NCI-H2081 (cell line): ENCODE measurements around the gene ARMH1.
"Not testable (repeated sequence)": the region's sequence is repeated elsewhere in the genome, so short reads cannot be mapped to it uniquely, and the experiment has no call there.

ENCODE experiments used
- DNase-seq, 2 experiments: peaks; one replicate each; lab custom pipeline; 2025; lab: John Stamatoyannopoulos, UW

ARMH1 gene

DNA sequence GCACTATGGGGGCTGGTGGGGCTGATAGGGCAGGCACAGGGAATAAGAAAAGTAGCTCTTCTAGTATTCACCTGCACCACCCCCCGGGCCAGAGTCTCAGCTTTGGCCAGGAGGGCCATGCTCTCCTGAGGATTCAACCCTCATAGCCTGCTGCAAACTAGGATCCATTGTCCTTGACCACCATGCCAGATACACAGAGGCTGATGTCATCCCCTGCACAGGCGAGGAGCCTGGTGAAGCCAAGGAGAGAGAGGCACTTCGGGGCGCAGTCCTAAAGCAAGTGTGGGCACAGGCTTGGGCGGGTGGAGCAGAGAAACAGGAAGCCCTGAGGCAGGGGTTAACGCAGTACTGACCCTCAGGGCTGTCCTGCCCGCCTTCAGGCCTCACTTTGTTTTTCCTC lies 29.7 kb upstream of the ARMH1 start:
- DNase-seq, result no peak

DNA sequence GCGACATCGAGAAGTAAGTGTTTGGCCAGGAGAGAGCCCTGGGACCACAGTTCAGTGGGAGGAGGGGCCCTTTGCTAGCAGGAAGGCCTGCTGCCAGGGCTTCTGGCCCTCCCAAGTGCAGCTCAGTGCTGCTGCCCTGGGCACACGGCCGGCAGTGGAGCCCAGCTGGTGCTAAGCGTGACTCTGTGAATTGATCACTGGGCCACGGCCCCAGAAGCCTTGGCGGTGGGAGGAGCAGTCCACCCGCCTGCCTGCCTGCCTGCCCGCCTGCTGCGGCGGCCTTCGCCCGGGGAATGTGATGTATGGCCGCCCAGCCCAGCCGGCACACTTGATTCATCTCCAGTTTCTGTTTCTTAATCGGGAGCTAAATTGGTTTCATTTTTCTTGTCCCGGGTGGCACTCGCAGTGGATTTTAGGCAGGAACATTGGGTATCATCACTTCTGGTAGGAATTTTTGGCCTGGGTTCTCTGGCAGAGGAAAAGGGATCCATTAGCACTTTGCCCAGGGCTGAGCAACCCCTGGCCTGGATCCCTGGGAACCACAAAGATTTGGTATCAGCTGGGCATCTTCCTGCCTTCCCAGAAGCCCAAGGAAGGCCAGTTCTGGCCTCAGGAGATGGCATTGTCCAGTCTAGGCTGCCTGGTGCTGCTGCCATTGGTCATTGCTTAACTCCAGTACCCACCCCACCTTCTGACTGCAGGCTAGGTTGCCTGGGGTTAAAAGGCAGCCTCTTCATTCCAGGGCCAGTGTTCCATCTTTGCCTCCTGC lies 28.9 kb upstream of the ARMH1 start:
- no peak for DNase-seq

DNA sequence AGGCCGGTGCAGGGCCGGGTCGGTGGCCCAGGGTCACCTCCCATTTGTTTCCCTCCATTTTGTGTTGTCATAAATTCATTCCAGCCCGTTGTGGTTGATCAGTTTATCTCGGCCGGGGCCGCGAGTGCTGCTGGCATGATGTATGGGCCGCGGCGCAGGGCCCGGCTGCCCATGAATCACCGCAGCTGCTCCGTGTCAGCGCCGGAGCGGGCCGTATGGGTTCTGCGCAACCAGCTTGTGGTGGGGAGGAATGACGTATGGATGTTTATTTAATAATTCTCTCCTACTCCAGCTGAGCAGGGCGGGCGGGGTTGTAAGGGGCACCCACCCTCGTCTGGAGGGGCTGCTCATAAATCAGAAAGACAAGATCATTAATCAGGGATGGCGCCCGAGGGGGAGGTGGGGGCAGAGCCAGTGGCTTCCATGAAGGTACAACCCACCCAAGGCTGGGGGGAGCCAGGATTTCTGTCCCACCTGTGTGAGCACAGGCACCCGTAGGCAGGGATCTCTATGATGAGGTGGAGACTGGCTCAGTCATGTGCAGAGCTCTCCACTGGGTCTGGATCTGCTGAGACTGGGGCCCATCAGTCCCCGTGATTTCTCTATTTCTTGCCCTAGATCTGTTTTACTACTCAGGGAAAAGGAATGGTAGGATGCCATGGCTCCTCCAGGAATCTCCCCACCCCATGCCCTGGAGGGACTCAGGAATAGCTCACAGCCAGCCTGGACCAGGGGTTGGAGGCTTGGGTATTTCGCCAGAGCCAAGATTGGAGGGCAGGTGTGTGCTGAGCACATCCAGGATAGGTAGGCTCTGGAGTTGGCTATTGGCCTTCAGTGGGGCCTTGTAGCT lies 28.0 kb upstream of the ARMH1 start:
- no peak for DNase-seq

DNA sequence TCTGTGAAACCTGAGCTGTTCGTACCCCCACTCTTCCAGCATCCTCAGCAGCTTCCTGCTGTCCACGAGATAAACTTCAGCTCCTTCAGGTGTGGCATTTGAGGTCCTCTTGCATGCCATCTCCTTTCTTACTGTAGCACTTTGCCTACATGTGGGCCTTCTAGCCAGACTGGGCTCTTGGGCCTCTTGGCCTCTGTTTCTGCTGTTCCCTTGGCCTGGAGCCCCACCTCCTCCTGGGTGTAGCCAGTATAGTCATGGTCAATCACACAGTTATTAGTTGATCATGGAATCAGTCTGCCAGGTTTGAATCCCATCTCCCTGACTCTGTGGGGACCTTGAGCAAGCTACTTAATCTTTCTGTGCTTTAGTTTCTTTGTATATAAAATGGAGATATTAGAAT lies 26.6 kb upstream of the ARMH1 start:
- DNase-seq, result no peak

DNA sequence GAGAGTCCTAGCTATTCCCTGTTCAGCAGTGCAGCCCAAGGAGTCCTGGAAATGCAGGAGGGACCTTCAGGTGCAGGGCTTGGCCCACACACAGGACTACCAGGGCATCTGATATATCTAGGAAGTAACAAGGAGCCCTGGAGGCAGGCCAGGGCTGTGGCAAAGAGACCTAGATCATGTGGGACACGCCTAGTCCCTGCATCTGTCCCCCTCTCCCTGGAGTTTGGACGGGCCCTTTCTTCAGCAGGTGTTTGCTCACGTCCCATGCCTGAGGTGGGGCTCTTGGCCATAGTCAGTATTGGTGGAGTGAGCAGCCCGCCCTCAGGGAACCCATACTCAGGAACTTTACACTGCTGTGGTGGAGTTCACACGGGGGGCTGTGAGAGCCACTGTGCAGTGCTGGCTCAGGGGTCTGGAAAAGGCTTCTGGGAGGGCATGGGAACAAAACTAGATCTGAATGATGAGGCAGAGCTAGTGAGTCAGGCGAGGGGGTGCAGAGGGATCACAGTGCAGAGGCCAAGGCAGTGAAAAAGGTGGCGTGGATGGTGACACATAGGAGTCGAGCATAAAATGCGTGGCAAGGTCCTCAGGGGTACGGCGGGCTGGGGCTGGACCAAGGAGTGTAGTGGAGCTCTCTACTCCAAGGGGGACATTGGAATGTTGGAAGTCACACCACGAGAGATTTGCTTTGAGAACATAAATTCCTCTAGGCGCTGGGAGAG lies 25.8 kb upstream of the ARMH1 start:
- DNase-seq, result no peak

DNA sequence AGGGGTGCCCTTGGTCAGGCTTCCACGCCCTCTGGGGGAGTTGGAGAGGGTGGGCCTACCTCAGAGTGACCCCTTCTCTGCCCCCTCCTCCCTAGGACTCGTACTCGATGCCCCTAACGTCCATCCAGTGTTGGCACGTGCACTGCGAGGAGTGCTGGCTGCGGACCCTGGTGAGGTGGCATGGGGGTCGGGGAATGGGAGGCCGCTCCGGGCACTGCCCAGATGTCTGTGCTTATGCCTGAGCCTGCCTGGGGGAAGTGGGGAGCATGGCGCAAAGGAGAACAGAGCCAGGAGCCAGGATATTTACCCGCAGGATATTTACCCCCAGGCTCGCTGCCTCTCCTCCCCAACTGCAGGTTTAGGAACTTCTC lies 24.7 kb upstream of the ARMH1 start:
- no peak for DNase-seq

DNA sequence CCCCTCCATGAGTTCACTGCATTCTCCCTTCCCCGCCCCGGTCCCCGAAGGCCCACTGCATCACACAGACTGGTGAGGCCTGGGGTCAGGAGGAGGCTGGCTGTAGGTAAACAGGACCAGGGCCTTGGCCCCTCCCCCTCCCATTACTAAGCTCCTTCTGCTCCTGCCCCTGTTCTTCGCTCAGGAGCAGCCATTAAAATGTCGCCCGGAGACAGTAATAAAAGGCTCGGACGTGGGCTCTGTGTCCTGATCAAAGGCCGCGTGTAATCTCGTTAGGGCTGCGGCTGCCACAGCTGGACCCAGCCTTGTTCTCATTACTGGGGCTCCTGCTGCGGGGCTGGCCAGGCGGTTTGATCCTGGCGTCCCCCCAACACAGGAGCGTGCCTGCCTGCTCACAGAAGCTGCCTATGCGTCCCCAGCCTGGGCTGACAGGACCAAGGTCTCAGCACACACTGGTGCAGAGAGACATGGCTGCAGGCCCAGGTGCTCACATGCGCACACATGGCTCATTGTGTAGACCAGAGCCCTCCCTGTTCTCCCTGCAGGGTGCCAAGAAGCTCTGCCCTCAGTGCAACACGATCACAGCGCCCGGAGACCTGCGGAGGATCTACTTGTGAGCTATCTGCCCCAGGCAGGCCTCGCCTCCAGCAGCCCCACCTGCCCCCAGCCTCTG lies 24.2 kb upstream of the ARMH1 start:
- peak; percentile 68 to 81 for DNase-seq

DNA sequence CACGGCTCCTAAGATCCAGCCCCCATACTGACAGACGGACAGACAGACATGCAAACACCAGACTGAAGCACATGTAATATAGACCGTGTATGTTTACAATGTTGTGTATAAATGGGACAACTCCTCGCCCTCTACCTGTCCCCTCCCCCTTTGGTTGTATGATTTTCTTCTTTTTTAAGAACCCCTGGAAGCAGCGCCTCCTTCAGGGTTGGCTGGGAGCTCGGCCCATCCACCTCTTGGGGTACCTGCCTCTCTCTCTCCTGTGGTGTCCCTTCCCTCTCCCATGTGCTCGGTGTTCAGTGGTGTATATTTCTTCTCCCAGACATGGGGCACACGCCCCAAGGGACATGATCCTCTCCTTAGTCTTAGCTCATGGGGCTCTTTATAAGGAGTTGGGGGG lies 23.4 kb upstream of the ARMH1 start:
- DNase-seq, result no peak

DNA sequence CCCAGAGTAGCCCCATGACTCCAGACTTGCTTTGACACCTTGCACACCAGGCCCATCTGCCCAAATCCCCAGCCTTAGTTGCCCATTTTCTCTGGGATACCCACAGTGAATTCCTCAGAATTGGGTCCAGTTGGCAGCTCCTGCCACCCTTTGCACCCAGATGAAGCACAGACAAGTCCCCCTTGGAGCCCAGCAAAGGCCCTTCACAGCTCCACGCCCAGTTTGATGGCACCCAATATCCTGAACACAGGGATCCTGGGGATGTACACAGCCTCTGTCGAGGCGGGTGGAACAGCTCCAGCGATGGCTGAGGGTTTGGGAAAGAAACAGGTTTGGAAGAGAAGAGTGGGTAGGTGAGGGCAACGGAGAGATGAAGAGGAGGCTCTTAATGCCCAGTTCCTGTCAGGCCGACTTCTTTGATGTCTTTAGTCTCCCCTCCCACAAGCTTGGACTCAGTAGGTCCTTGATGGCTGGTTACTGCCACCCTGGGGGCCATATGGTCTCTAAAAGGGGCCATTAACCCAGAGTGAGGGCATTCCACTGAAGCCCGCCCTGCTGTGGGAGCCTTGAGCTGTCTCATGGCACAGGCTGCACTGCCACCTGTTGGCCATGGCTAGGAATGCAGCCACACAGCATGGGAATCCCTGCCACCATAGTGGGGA lies 21.9 kb upstream of the ARMH1 start:
- peak; percentile 82 to 86 for DNase-seq

DNA sequence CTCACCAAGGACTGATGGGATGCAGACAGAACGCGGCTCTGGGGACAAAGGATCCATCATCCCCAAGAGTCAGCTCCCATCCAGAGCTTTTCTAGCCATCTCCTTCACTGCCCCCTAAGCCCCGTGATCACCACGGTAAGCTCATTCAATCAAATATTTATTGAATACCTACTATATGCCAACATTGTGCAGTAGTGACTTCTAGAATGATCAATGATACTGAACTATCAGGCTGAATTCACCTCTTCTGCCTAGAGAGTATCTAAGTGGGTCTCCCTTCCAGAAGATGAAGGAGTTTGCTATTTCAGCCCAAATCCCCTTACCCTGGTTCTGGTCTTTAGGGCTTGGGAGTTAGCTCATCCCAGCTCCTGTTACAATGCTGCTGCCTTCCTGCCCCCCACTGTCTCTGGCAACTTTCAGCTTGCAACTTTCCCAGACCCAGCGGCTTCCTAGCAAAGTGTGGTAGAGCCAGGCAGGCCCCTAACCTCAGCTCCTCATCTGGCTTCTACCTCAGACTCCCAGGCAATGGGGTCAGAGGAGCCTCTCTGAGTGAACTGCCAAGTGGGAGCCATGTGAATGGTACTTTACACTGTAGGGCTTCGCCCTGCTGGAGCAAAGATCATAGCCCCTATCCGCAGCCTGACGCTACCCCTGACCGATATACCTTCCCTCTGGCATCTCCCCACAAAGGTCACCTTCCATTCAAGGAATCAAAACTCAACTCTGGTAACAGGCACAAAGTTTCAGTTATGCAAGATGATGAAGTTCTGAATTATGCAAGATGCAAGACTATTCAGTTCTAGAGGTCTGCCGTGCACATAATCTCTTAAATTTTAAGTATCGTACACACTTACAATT lies 21.2 kb upstream of the ARMH1 start:
- no peak for DNase-seq

DNA sequence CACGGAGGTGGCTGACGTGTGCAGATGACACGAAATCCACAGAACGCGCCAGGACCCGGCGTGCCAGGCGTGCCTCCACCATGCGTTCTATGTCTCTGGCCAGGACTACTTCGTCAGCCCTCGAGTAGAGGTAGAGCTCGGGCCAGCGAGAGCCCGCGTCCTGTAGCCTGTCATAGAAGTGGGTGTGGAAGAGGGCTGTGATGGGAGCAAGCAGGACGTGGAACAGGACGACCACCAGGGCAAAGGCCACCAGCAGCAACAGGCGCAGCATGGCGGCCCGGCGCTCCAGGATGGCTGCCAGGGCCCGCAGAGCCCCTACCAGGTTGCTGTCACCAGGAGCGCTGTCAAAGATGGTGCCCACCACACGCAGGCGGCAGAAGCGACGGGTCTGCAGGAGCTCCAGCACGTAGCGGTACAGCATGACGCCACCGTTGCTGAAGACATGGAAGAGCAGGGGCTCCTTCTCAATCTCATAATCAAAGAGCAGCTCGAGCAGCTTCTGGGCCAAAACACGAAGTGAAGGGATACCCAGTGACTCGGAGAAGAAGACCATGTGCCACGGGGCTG lies 19.8 kb upstream of the ARMH1 start:
- DNase-seq, result no peak

DNA sequence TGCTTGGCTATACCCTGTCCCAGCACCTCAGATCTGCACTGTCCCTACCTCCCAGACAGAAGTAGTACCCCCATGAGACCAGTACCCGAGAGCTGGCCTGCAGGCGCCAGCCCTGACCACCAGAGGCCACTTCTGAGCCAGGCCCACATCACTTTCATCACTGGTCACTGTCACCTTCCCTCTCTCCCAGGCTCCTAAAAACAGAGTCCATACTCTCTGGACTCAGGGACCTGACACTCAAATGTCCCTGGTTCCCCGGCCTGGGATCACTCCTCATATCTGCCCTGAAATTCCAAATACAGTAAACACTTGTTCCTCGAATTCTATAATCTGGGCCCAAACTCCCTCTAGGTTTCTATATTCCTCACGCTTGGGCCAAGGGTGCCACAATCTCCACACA lies 18.9 kb upstream of the ARMH1 start:
- peak; percentile 22 to 25 for DNase-seq

DNA sequence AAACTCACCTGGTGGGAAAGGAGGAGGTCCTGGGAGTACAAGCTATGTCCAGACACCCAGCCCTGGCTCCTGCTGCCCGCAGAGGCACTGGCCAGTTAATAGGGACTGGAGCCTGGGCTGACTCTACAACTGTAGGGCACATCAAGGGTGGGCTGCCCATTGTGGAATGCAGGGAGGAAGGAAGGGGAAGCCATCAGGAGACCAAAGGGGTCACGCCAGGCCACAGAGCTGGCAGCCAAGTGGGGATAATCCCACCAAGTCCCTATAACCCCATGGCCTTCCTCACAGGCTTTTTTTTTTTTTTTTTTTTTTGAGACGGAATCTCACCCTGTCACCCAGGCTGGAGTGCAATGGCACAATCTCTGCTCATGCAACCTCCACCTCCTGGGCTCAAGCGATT lies 14.9 kb upstream of the ARMH1 start:
- DNase-seq, result no peak

DNA sequence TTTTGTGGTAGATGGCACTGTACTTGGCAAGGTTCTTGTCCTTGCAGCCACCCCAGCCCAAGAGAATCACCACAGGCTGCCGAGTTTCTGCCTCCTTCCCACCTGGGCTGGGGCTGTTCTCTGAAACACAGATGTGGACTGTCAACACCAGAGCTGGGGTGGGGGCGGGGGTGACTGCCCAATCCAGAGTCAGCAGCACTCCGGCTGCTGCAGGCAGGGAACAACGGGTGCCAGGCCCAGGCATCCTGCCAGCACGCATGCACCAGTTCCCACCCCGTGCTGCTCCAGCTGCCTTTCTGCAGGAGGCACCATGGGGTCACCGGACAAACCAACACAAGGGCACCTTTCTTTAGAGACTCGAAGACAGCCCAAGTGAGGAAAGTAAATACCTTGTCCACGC lies 14.3 kb upstream of the ARMH1 start:
- peak; percentile 82 to 88 for DNase-seq

DNA sequence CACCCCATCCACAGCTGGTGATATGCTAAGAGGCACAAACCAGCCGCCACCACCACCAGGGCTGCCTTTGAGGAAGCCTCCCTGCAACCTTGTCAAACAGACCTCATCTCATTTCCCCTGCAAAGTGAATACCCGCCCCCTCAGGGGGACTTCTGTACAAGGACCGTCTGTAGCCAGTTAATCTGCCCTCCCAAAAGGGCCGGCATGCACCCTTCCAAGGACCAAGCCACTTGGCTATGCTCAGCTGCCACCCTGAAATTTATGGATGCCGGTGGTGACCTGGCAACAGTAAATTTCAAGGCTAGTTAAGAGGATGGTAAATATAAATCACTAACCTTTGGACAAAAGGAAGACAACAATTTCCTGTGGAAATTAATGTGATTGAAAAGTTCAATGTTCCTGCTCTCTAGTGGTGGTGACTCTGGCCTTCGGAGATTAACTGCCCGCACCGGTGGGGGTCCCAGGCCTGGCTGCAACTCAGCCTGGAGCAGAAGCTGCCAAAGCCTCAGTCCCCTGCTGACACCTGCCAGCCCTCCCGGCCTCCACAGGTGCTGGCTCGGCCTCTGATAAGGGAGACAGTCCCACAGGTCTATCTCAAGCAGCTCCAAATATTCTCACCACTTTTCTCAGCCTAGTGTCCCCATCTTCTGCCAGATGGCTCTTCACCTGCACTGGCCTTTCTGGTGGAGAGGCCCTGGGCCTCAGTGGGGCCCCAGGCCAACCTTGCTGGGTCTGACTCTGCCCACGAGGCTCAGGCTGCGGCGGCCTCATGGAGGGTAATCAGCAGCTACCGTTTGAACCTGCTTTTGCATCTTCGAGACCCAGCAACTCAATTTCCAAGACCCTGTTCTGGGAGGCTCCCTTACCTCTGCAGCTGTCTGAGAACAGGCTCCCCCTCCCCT lies 12.5 kb upstream of the ARMH1 start:
- DNase-seq, result no peak

DNA sequence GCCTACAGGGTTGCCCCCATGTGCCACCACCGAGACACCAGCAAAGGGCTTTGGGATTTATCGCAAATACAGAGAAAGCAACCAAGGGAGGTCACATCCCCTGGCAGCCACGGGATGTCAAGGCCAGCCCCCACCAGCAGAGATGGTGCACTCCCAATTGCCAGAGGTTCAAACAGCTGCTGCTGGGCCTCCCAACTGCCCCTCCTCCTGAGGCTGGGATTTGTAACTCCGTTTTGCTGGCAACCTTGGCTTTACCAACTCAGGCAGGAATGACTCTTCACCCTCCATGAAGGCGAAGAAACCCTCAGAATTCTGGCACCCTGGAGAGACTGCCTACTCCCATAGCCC lies 11.9 kb upstream of the ARMH1 start:
- DNase-seq, result no peak

DNA sequence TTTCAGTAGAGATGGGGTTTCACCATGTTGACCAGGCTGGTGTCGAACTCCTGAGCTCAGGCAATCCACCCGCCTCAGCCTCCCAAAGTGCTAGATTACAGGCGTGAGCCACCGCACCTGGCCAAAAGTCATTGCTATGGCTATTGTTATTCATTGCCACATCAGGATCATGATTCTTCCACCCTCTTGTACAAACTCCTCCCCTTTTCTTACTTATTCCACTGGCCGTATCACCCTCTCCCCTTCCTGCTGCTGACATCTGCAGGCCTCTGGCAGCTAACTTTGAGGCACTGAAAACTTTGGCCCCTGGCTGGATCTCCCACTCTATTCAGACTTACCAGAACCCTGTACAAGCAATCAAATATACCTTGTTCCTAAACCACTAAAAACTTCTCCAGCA lies 11.1 kb upstream of the ARMH1 start:
- DNase-seq, result no peak

DNA sequence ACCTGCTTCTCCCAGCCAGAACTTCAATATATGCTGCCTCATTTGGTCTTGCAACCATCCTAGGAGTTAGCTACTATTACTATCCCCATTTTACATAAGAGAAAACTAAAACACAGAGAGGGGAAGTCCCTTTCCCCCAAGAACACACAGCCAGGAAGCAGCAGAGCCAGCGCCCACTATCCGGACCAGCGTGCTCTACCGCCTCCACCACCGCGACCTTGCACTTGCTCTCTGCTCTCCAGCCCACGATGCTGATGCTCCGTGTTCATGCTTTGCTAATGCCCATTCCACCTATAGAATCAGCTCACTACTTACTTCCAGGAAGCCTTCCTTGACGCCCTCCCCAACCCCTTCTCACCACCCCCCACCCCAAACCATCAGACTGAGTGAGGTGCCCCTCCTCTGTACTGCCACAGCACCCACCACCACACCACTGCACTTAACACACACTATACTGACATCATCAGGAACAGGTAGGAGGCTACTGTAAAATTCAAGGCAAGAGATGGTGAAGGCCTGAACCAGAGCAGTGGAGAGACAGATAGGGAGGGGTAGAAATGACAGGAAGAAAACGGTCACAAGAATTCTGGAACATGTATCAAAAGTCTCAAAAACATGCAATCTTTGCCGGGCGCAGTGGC lies 9.7 kb upstream of the ARMH1 start:
- DNase-seq, result no peak

DNA sequence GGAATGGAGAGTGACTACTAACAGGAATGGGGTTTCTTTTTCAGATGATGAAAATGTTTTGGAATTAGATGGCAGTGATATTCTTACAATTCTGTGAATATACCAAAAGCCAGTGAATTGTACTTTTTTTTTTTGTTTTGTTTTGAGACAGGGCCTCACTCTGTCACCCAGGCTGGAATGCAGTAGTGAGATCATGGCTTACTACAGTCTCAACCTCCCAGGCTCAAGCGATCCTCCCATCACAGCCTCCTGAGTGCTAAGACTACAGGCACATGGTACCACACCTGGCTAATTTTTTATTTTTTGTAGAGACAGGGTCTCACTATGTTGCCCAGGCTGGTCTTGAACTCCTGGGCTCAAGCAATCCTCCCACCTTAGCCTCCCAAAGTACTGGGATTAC lies 7.8 kb upstream of the ARMH1 start:
- DNase-seq, result not testable (repeated sequence)
